Measurements from ENCODE around the gene ADAMTSL1.

ADAMTSL1 gene

DNA sequence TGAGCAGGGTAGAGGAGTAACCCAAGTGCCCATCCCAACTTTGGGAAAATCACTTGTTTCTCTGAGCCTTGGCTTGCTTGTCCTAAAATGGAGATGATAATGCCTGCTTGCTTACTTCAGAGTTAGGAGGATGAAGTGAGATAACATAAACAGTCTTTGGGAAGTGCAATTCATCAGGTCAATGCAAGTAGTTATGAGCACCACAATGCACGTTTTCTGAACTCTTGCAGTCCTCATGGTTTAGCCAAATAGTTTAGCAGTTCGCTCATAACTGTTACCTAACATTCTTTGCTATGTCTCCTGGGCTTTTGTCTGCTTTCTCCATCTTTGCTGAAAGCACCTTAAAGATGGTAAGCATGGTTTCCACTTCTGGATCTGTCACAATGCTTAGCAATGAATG, 270.0 kb downstream of the ADAMTSL1 start:
- no peaks in the 10 kb centered on the region for H3K27me3 ChIP-seq (ENCODE audit: low read depth, low read length)
- H3K36me3 ChIP-seq (ENCODE audit: control insufficient read depth in 1 of 2, insufficient read depth in 2 of 2, low read length in 2 of 2): no peaks in the 10 kb centered on the region
- H3K4me3 ChIP-seq (ENCODE audit: low read depth in 1 of 2, low read length in 2 of 2): no peak overlapping the region
- H3K27ac ChIP-seq (ENCODE audit: low read length): no peak overlapping the region
- no peaks in the 10 kb centered on the region for H3K9me3 ChIP-seq (ENCODE audit: control insufficient read depth in 1 of 2, low read length in 2 of 2)
- peaks cover 12 to 21% of the 10 kb centered on the region in 2 donors for H3K4me1 ChIP-seq (ENCODE audit: control insufficient read depth in 1 of 2, insufficient read depth in 2 of 2, low read length in 2 of 2)

DNA sequence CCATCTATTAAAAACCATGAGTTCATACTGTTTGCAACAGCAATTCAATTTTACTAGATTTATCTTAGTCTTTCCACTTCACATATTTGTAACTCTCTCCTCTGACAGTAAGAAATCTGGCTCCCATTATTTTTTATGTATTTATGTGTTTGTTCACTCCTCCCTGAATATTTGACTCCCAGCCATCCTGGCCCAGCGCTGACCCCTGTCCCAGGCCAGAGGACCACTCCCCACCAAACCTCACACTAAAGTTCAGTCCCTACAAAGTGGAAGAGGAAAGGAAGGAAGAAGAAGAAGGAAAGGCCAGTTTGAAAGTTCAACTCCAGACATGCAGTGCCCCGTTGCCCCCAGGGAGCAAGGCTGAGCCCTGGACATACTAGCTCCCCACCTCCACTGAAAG, 271.8 kb downstream of the ADAMTSL1 start:
- Histone ChIP-seq H3K27me3 (ENCODE audit: low read depth, low read length) (no peaks in the 10 kb centered on the region), H3K4me1 (ENCODE audit: control insufficient read depth in 1 of 2, insufficient read depth in 2 of 2, low read length in 2 of 2) (peaks cover 8 to 25% of the 10 kb centered on the region in 2 donors), H3K27ac (ENCODE audit: low read length) (no peak overlapping the region), H3K9me3 (ENCODE audit: control insufficient read depth in 1 of 2, low read length in 2 of 2) (no peaks in the 10 kb centered on the region), H3K36me3 (ENCODE audit: control insufficient read depth in 1 of 2, insufficient read depth in 2 of 2, low read length in 2 of 2) (no peaks in the 10 kb centered on the region), H3K4me3 (ENCODE audit: low read depth in 1 of 2, low read length in 2 of 2) (no peak overlapping the region)

DNA sequence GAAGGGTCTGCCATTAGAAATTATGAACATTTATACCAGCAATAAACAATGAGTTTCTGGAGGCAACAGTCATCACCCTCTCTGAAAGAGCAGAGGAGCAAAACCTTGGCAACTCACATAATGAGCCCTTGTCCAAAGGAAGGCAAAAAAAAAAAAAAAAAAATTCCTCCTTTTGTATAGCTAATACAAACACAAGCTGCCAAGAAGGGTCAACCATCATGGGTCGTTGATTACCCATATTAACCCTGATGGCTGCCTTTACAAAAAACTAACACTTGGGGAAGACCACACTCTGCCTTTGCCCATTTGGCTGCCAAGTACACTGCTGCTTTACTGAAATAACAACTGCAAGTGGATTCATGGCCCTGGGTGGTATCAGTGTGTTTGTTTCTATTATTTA, 272.7 kb downstream of the ADAMTSL1 start:
- Histone ChIP-seq H3K9me3 (ENCODE audit: control insufficient read depth in 1 of 2, low read length in 2 of 2) (no peaks in the 10 kb centered on the region), H3K36me3 (ENCODE audit: control insufficient read depth in 1 of 2, insufficient read depth in 2 of 2, low read length in 2 of 2) (no peaks in the 10 kb centered on the region), H3K27ac (ENCODE audit: low read length) (no peak overlapping the region), H3K4me1 (ENCODE audit: control insufficient read depth in 1 of 2, insufficient read depth in 2 of 2, low read length in 2 of 2) (peaks cover 8 to 25% of the 10 kb centered on the region in 2 donors), H3K4me3 (ENCODE audit: low read depth in 1 of 2, low read length in 2 of 2) (no peak overlapping the region), H3K27me3 (ENCODE audit: low read depth, low read length) (no peaks in the 10 kb centered on the region)

DNA sequence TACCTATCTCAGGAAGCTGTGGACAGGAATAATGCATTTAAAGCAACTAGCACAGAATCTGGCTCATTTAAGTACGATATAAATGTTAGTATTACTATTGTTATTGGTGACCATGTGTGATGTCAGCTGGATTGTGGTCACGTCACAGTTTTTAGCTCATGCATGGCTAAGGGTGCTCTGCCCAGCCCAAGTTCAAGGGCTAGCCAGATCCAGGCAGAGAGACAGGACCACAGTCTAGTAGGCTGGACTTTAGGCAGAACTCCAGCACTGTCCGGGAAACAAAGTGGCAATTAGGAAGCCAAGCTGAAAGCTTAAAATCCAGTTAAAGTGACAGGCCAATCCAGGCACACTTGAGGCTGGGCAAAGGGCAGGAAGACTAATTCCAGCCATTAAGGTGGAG, 273.6 kb downstream of the ADAMTSL1 start:
- Histone ChIP-seq H3K4me3 (ENCODE audit: low read depth in 1 of 2, low read length in 2 of 2) (no peak overlapping the region), H3K36me3 (ENCODE audit: control insufficient read depth in 1 of 2, insufficient read depth in 2 of 2, low read length in 2 of 2) (no peaks in the 10 kb centered on the region), H3K27ac (ENCODE audit: low read length) (no peak overlapping the region)

DNA sequence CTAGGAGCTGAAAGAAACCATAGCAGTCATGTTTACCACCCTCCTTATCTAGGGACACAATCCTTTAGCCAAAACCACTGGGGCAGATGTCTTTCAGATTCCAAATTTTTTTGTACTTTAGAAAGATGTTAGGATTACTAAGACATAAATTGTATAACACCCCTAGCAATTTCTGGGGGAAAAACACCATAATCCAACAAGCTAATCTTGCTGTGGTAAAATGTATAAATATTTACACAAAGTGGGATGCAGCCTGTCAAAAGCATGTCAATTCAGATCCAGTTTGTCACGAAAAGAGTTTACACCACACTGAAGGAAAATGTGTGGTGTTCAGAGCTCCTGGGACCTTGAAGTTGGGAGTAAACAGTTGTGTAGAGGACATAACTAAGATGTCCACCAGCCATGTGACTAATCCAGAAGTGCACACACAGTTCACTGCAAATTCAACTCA, 274.3 kb downstream of the ADAMTSL1 start:
- no peak overlapping the region for H3K4me3 ChIP-seq (ENCODE audit: low read depth in 1 of 2, low read length in 2 of 2)
- no peak overlapping the region for H3K27ac ChIP-seq (ENCODE audit: low read length)
- no peaks in the 10 kb centered on the region for H3K9me3 ChIP-seq (ENCODE audit: control insufficient read depth in 1 of 2, low read length in 2 of 2)
- no peaks in the 10 kb centered on the region for H3K36me3 ChIP-seq (ENCODE audit: control insufficient read depth in 1 of 2, insufficient read depth in 2 of 2, low read length in 2 of 2)
- H3K4me1 ChIP-seq (ENCODE audit: control insufficient read depth in 1 of 2, insufficient read depth in 2 of 2, low read length in 2 of 2): peaks cover 8 to 37% of the 10 kb centered on the region in 2 donors
- no peaks in the 10 kb centered on the region for H3K27me3 ChIP-seq (ENCODE audit: low read depth, low read length)

More for the DNA sequence above, 273.6 kb downstream of the ADAMTSL1 start:
- Histone ChIP-seq H3K4me1 (ENCODE audit: control insufficient read depth in 1 of 2, insufficient read depth in 2 of 2, low read length in 2 of 2) (peaks cover 8 to 30% of the 10 kb centered on the region in 2 donors), H3K27me3 (ENCODE audit: low read depth, low read length) (no peaks in the 10 kb centered on the region), H3K9me3 (ENCODE audit: control insufficient read depth in 1 of 2, low read length in 2 of 2) (no peaks in the 10 kb centered on the region)

DNA sequence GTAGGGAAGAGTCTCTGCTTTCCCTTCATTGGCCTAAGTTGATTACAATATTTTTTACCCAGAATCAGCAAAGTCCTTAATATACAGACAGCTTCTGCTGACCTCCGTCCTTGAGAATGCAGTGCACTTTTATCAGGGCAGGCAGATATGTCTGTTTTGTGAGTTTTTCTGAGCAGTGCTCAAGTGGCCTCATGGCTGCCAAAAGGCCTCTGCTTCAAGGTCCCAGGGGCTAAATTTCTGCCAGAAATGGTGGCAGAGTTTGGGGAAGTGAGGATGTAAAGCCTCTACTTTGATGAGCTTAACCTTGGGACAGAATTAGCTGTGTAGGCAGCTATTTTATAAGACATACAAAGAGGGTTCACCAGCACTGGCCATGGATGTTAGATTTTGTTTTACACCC, 275.8 kb downstream of the ADAMTSL1 start:
- no peaks in the 10 kb centered on the region for H3K9me3 ChIP-seq (ENCODE audit: control insufficient read depth in 1 of 2, low read length in 2 of 2)
- H3K27me3 ChIP-seq (ENCODE audit: low read depth, low read length): no peaks in the 10 kb centered on the region
- no peak overlapping the region for H3K4me3 ChIP-seq (ENCODE audit: low read depth in 1 of 2, low read length in 2 of 2)
- no peak overlapping the region for H3K27ac ChIP-seq (ENCODE audit: low read length)
- no peaks in the 10 kb centered on the region for H3K36me3 ChIP-seq (ENCODE audit: control insufficient read depth in 1 of 2, insufficient read depth in 2 of 2, low read length in 2 of 2)
- H3K4me1 ChIP-seq (ENCODE audit: control insufficient read depth in 1 of 2, insufficient read depth in 2 of 2, low read length in 2 of 2): peaks cover 8 to 37% of the 10 kb centered on the region in 2 donors

DNA sequence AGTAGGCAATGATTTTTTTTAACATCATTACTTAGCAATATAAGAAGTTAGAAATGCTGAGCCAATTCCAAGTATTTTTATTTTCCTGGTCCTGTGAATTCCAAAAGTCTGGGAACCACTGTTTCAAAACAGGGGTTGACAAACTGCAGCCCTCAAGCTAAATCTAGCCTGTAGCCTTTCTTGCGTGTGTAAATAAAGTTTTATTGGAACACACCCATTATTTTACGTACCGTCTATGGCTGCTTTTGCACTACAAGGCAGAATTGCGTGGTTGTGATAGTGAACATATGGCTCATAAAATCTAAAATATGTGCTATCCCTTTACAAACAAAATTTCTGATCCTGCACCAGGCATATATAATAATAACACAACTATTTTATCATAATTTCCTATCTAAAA, 280.0 kb downstream of the ADAMTSL1 start:
- no peaks in the 10 kb centered on the region for H3K9me3 ChIP-seq (ENCODE audit: control insufficient read depth in 1 of 2, low read length in 2 of 2)
- H3K27ac ChIP-seq (ENCODE audit: low read length): no peak overlapping the region
- no peaks in the 10 kb centered on the region for H3K27me3 ChIP-seq (ENCODE audit: low read depth, low read length)
- peaks cover 0 to 23% of the 10 kb centered on the region in 2 donors for H3K4me1 ChIP-seq (ENCODE audit: control insufficient read depth in 1 of 2, insufficient read depth in 2 of 2, low read length in 2 of 2)
- H3K4me3 ChIP-seq (ENCODE audit: low read depth in 1 of 2, low read length in 2 of 2): no peak overlapping the region
- H3K36me3 ChIP-seq (ENCODE audit: control insufficient read depth in 1 of 2, insufficient read depth in 2 of 2, low read length in 2 of 2): no peaks in the 10 kb centered on the region

DNA sequence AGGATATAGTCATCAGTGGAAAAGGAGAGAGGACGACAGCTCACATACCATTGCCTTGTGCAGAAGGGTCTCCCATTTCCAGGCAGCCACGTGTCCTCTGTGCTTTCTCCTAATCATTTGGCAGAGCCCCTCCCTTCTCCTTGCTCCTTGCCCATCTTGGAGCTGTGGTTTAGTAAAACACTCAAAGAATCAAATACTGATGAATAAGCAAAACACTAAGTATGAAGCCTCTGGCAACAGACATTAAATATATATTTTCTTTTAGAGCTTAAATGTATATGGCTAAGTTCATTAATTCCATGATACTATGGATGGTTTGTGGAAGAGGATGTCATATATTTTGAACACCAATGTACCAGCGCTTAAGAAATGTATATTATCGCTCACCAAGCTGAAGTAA, 280.6 kb downstream of the ADAMTSL1 start:
- Histone ChIP-seq H3K36me3 (ENCODE audit: control insufficient read depth in 1 of 2, insufficient read depth in 2 of 2, low read length in 2 of 2) (no peaks in the 10 kb centered on the region), H3K9me3 (ENCODE audit: control insufficient read depth in 1 of 2, low read length in 2 of 2) (no peaks in the 10 kb centered on the region), H3K27me3 (ENCODE audit: low read depth, low read length) (no peaks in the 10 kb centered on the region), H3K4me3 (ENCODE audit: low read depth in 1 of 2, low read length in 2 of 2) (no peak overlapping the region), H3K27ac (ENCODE audit: low read length) (no peak overlapping the region), H3K4me1 (ENCODE audit: control insufficient read depth in 1 of 2, insufficient read depth in 2 of 2, low read length in 2 of 2) (peaks cover 0 to 23% of the 10 kb centered on the region in 2 donors)

DNA sequence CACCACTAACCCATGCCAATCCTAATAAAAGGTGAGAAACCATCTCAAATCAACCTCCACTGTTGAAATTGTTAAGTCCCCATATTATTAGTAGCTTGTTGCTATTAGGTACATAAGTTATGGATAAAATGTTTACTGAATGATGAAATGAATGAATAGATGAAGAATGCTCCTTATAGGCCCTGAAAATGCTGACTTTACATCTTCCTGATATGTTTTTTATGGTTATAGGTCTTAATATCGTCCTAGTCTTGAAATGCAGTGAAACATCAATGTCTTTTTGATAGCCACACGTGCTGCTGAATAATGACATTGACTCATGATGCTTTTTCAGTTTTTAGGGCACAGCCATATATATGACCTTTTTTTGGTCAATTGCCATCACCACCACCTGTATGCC, 281.3 kb downstream of the ADAMTSL1 start:
- no peak overlapping the region for H3K4me3 ChIP-seq (ENCODE audit: low read depth in 1 of 2, low read length in 2 of 2)
- no peaks in the 10 kb centered on the region for H3K27me3 ChIP-seq (ENCODE audit: low read depth, low read length)
- peaks cover 0 to 22% of the 10 kb centered on the region in 2 donors for H3K4me1 ChIP-seq (ENCODE audit: control insufficient read depth in 1 of 2, insufficient read depth in 2 of 2, low read length in 2 of 2)

DNA sequence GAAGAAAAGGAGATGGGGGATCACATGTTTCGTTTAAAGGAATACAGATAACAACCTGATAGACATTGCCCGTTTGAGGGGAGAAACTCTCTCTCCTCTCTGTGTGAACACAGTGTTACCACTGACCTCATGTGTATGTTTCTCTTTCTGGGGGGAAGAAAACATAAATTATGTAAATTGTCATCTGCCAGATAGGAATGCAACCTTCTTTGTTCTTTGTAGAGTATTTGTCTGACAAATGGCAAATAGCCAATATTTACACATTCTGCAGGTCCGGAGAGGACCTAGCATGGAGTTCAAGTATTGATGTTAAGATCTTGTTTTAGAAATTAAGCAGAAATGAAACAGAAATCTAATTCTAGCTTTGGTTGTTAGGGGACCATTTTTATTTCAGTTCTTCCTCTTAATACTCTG, 282.8 kb downstream of the ADAMTSL1 start:
- H3K27ac ChIP-seq (ENCODE audit: low read length): no peak overlapping the region

More for the DNA sequence above, 281.3 kb downstream of the ADAMTSL1 start:
- H3K27ac ChIP-seq (ENCODE audit: low read length): no peak overlapping the region
- H3K9me3 ChIP-seq (ENCODE audit: control insufficient read depth in 1 of 2, low read length in 2 of 2): no peaks in the 10 kb centered on the region
- no peaks in the 10 kb centered on the region for H3K36me3 ChIP-seq (ENCODE audit: control insufficient read depth in 1 of 2, insufficient read depth in 2 of 2, low read length in 2 of 2)

DNA sequence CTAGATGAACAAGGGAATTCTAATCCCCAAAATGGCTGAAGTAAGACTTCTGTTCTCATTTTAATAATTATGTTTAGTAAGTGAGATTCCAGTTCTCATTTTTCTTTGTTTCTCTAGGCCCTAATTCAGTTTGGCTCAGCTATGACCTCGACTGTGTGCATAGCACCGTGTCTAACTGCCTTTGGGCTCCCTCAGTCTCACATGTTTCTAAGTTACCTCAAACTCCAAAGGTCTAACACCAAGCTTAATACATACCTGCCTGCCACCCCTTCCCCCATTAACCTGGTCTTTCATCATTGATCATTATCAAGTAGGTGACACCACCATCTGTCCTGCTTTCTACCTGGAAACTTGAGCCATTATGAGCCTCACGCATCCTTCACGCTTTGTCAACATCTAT, 285.9 kb downstream of the ADAMTSL1 start:
- H3K4me3 ChIP-seq (ENCODE audit: low read depth in 1 of 2, low read length in 2 of 2): no peak overlapping the region
- H3K36me3 ChIP-seq (ENCODE audit: control insufficient read depth in 1 of 2, insufficient read depth in 2 of 2, low read length in 2 of 2): no peaks in the 10 kb centered on the region
- H3K27ac ChIP-seq (ENCODE audit: low read length): no peak overlapping the region
- H3K9me3 ChIP-seq (ENCODE audit: control insufficient read depth in 1 of 2, low read length in 2 of 2): no peaks in the 10 kb centered on the region
- H3K27me3 ChIP-seq (ENCODE audit: low read depth, low read length): no peaks in the 10 kb centered on the region
- H3K4me1 ChIP-seq (ENCODE audit: control insufficient read depth in 1 of 2, insufficient read depth in 2 of 2, low read length in 2 of 2): peaks cover 0 to 10% of the 10 kb centered on the region in 2 donors

More for the DNA sequence above, 282.8 kb downstream of the ADAMTSL1 start:
- H3K4me3 ChIP-seq (ENCODE audit: low read depth in 1 of 2, low read length in 2 of 2): no peak overlapping the region
- H3K36me3 ChIP-seq (ENCODE audit: control insufficient read depth in 1 of 2, insufficient read depth in 2 of 2, low read length in 2 of 2): no peaks in the 10 kb centered on the region
- no peaks in the 10 kb centered on the region for H3K9me3 ChIP-seq (ENCODE audit: control insufficient read depth in 1 of 2, low read length in 2 of 2)
- no peaks in the 10 kb centered on the region for H3K27me3 ChIP-seq (ENCODE audit: low read depth, low read length)
- H3K4me1 ChIP-seq (ENCODE audit: control insufficient read depth in 1 of 2, insufficient read depth in 2 of 2, low read length in 2 of 2): peaks cover 0 to 22% of the 10 kb centered on the region in 2 donors

DNA sequence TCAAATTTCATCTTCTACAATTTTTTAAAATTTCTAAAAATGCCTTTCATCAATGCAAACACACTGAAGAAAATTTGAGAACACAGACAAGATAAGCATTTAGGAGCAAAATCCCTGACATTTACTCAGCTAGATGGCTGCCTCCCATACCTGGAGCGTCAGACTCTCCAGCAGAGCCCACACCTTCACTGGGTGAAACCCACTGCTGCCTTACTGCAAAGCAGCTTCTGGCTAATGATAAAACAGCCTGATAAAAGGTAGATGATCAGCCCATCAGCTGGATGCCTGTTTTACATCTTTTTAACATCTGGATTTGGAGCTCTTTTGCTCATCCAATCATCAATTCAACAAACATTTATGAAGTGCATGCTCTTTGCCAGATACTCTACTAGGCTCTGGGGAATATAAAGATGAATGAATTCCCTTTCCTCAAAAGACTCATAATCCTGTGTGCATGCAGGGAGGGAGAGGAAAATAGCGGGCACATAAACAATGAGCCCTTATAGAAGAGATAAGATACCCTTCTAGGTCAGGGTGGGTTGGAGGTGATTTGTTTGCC, 287.9 kb downstream of the ADAMTSL1 start:
- H3K4me3 ChIP-seq (ENCODE audit: low read depth in 1 of 2, low read length in 2 of 2): no peak overlapping the region

More for the DNA sequence above, 287.9 kb downstream of the ADAMTSL1 start:
- no peaks in the 10 kb centered on the region for H3K27me3 ChIP-seq (ENCODE audit: low read depth, low read length)
- H3K27ac ChIP-seq (ENCODE audit: low read length): no peak overlapping the region
- H3K9me3 ChIP-seq (ENCODE audit: control insufficient read depth in 1 of 2, low read length in 2 of 2): no peaks in the 10 kb centered on the region
- H3K4me1 ChIP-seq (ENCODE audit: control insufficient read depth in 1 of 2, insufficient read depth in 2 of 2, low read length in 2 of 2): peaks cover 0 to 10% of the 10 kb centered on the region in 2 donors
- no peaks in the 10 kb centered on the region for H3K36me3 ChIP-seq (ENCODE audit: control insufficient read depth in 1 of 2, insufficient read depth in 2 of 2, low read length in 2 of 2)
